PFSK-1 (cell line): Measurements from ENCODE around the gene IFITM2.

Experiments
- POLR2AphosphoS5 ChIP-seq: IDR thresholded peaks from 2 replicates; pipeline ENCODE4 v1.6.1; 2012; ENCODE audit warnings: low read depth, mild to moderate bottlenecking, control low read depth, low read length, moderate library complexity
- SIN3A ChIP-seq: IDR thresholded peaks from 2 replicates; pipeline ENCODE4 v1.6.1; 2012; ENCODE audit warnings: mild to moderate bottlenecking, low read length, moderate library complexity, borderline replicate concordance; ENCODE audit not compliant: insufficient read depth
- TAF1 ChIP-seq: IDR thresholded peaks from 2 replicates; pipeline ENCODE4 v1.6.1; 2012; ENCODE audit warnings: low read length, control low read depth, borderline replicate concordance; ENCODE audit not compliant: insufficient read depth
- TF ChIP-seq, protein P1 (sequence below), 2 experiments: IDR thresholded peaks; 2 replicates each; pipeline versions ENCODE4 v1.6.1 to v1.8.0; 2011 to 2012; ENCODE audit warnings: low read depth in 2 of 2, low read length in 2 of 2, control low read depth in 1 of 2, inconsistent platforms in 1 of 2, mild to moderate bottlenecking in 1 of 2, moderate library complexity in 1 of 2; ENCODE audit not compliant: insufficient read depth in 1 of 2

DNA sequence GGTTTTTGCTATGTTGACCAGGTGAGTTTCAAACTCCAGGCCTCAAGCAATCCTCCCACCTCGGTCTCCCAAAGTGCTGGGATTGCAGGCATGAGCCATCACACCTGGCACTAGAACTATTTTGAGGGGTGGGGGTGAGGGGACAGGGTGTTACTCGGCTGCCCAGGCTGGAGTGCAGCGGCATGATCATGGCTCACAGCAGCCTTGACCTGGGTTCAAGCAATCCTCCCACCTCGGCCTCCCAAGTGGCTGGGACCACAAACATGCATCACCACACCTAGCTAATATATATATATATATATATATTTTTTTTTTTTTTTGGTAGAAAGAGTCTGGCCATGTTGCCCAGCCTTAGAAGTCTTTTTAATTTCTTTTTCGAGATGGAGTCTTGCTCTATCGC is 30.1 kb downstream of the IFITM2 start:
- TF ChIP-seq POLR2AphosphoS5 (no peak), TAF1 (no peak), SIN3A (no peak)
- TF ChIP-seq, protein P1, sequence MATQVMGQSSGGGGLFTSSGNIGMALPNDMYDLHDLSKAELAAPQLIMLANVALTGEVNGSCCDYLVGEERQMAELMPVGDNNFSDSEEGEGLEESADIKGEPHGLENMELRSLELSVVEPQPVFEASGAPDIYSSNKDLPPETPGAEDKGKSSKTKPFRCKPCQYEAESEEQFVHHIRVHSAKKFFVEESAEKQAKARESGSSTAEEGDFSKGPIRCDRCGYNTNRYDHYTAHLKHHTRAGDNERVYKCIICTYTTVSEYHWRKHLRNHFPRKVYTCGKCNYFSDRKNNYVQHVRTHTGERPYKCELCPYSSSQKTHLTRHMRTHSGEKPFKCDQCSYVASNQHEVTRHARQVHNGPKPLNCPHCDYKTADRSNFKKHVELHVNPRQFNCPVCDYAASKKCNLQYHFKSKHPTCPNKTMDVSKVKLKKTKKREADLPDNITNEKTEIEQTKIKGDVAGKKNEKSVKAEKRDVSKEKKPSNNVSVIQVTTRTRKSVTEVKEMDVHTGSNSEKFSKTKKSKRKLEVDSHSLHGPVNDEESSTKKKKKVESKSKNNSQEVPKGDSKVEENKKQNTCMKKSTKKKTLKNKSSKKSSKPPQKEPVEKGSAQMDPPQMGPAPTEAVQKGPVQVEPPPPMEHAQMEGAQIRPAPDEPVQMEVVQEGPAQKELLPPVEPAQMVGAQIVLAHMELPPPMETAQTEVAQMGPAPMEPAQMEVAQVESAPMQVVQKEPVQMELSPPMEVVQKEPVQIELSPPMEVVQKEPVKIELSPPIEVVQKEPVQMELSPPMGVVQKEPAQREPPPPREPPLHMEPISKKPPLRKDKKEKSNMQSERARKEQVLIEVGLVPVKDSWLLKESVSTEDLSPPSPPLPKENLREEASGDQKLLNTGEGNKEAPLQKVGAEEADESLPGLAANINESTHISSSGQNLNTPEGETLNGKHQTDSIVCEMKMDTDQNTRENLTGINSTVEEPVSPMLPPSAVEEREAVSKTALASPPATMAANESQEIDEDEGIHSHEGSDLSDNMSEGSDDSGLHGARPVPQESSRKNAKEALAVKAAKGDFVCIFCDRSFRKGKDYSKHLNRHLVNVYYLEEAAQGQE (IDR thresholded peaks at IDR 0.05; ENCODE audit: insufficient read depth in 1 of 2, low read depth in 2 of 2, low read length in 2 of 2), result no peak
